GM18858 (cell line): ENCODE data around the gene RPLP1.
"Not testable (repeated sequence)": the region's sequence is repeated elsewhere in the genome, so short reads cannot be mapped to it uniquely, and the experiment has no call there.

Experiments
- ATAC-seq: cut with Tn5 transposase; IDR thresholded peaks from one replicate; pipeline ENCODE4 v1.9.1; 2021; ENCODE audit not compliant: unreplicated experiment

RPLP1 gene

DNA sequence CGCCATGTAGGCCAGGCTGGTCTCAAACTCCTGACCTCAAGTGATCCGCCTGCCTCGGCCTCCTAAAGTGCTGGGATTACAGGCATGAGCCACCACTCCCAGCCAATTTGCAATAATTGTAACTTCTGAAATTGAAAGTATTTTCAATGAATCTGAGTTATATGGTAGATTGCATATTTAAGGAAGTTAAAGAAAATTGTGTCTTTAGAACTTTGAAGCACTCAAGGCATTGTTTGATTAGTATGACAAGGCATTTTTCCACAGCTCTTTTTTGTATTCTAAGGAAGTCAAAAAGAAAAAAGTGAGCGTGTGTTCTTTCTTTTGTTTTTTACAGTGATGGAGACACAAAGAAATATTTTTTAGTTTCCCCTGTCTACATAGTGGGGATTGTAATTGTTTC is 15.7 kb upstream of the RPLP1 start:
- ATAC-seq, result no peak

DNA sequence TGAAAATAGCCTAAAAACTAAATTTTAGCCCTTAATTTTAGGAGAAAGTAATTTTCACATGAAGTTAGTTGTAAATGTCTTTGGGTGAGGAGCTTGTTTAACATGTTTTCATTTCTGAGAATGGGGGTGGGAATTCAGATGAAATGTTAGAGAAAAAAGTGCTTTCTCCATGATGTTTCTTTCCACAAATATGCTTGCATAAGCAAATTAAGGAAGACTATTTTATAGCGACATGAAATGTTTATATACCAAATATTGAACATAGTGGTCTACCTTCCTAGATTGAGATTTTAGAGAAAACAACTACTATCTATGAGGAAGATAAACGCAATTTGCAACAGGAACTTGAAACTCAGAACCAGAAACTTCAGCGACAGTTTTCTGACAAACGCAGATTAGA is 13.0 kb upstream of the RPLP1 start:
- ATAC-seq, result no peak

DNA sequence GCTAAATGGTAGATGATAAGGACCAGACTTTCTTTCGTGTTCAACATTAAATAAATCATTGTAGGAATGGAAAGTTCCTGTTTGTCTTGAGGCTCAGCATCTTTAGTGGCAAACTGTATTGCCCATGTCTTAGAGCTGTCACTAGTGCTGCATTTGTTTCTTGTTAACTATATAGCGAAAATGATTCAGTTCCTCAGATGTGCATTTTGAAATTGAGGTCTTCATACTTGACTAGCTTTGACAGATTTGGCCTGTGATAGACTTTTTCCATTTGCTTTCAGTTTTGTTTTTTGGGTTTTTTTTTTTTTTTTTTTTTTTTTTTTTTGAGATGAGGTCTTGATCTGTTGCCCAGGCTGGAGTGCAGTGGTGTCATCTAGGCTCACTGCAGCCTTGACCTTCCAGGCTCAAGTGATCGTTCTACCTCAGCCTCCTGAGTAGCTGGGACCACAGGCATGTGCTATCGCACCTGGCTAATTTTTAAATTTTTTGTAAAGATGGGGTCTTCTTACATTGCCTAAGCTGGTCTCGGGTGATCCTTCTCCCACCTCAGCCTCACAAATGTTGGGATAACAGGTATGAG is 9.5 kb upstream of the RPLP1 start:
- no peak for ATAC-seq

DNA sequence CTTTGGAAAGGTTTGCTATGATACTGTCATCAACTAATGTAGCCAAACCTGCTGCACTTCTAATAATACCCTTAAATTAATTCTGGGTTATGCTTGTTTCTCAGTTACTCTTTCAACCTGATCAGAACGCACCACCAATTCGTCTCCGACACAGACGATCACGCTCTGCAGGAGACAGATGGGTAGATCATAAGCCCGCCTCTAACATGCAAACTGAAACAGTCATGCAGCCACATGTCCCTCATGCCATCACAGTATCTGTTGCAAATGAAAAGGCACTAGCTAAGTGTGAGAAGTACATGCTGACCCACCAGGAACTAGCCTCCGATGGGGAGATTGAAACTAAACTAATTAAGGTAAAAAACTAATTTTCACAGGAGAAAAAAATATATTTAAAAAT is 7.9 kb upstream of the RPLP1 start:
- no peak for ATAC-seq

DNA sequence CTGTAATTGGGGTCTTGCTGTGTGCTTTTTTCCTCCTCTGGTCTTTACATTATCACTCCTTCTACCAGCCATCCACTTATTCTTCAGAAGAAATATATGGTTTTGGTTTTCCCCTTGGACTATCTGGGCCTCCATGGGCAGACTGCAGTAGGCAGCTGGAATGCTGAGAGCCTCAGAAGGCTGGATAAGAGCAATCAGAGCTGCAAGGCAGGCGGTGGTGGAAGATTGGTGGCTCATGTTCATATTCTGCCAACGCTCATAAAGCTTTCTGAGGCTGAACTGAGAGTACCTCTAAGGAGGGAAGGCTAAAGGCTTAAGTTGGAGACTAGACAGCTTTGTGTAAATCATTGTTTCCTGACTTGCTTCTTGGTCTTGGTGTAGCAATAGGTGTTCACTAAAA is 5.7 kb upstream of the RPLP1 start:
- no peak for ATAC-seq

DNA sequence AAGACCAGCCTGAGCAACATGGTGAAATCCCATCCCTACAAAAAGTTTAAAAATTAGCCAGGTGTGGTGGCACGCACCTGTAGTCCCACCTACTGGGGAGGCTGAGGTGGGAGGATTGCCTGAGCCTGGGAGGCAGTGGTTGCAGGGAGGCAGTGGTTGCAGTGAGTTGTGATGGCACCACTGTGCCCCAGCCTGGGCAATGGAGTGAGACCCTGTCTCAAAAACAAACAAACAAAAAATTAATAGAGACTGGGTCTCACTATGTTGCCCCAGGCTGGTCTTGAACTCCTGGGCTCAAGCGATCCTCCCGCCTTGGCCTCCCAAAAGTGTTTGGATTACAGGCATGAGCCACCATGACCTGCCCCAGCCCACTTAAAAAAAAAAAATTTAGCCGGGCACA is 2.4 kb upstream of the RPLP1 start:
- ATAC-seq, result not testable (repeated sequence)

DNA sequence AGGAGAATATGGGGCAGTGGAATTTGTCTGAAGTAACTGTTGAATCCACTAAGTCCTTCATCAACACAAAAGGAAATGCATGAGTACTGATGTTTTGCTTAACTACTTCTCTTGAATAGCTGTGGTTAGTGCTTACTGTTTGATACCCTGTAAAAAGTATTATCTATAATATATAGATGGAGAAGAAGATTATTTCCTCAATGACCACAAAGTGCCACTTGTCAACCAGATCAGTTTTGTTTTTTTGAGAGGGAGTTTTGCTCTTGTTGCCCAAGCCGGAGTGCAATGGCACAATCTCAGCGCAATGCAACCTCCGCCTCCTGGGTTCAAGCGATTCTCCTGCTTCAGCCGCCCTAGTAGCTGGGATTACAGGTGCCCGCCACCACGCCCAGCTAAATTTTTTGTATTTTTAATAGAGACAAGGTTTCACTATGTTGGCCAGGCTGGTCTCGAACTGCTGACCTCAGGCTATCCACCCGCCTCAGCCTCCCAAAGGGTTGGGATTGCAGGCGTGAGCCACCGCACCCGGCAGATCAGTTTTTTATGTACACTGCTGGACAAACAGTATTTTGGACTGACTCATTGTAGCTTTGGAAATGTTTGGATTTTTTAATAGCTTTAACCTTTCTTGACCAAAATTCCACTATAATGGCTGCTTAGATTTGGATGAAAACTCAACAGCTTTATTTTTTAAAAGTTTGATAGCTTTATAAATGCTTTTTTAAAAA is 1.5 kb upstream of the RPLP1 start:
- no peak for ATAC-seq

DNA sequence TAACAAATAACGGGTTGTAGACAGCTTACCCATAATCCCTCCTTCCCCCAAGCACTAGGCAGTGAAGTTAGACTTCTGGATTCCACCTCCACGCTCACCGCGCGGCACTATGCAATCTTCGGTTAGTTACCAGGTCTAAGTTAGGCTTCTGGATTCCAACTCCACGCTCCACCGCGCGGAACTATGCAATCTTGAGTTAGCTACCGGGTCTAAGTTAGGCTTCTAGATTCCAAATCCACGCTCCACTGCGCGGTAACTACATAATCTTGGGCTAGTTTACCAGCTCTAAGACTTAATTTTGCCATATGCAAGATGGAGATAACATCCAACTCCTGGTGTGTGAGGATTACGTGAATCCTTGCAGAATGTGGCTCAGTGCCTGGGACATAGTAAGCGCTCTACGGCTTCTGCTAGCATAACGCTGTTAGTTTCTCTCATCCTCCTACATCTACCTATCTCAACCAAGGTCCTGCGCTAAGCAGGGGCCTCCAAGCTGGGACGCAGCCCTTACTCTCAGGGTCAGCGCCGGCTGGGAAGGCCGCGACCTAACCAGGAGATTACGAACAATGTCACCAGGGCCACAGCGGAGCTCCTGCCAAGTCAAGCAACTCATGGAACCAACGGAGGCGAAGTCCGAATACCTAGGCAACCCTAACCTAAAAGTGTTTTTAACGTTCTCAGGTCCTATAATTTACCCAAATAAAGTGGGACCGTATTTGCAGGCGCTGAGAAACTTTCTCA is 497 bp upstream of the RPLP1 start:
- peak; percentile 8 for ATAC-seq

DNA sequence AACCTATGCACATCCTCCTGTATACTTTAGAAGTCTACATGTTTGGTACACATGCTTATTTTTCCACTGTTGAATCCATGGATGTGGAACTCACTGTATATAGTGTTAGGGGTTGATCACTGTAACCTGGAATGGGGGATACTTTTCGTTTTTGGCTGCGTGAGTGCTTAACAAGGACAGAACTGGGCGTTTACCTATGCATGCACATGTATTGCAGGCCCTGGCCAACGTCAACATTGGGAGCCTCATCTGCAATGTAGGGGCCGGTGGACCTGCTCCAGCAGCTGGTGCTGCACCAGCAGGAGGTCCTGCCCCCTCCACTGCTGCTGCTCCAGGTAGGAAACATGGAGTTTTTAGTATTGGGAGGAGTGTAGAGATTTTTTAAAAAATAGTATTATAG is 2.3 kb downstream of the RPLP1 start:
- ATAC-seq, result no peak

DNA sequence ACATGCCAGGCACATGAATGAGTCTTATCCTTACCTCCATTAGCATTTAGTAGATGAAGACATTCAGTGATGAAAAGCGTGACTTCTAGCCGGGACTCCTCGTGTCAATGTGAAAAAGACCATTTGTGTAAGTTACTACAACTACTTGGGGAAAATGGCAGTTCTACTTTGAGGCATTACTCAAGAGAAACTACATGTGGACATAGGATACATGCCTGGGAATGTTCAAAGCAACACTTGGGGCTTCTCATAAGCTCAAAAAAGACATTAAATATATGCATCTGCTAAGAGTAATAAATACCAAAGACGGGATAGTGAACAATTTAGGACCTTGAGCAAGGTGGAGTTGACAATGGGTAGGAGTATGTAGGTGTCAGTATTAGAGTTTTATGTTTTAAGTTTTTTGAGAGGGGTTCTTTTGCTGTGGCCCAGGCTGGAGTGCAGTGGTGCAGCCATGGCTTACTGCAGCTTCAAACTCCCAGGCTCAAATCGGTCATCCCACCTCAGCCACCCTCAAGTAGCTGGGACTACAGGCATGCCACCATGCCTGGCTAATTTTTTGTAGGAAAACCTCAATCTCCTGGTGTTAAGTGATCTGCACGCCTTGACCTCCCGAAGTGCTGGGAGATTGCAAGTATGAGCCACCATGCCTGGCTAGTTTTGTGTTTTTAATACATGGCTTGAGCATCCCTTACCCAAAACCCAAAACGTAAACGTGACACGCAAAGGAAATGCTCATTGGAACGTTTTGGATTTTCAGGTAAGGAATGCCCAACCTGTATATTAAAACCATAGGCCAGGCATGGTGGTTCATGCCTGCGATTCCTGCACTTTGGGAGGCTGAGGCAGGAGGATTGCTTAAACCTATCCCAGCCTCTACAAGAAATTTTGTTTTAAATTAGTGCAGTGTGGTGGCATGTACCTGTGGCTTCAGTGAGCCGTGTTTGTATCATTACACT is 3.9 kb downstream of the RPLP1 start:
- no peak for ATAC-seq

DNA sequence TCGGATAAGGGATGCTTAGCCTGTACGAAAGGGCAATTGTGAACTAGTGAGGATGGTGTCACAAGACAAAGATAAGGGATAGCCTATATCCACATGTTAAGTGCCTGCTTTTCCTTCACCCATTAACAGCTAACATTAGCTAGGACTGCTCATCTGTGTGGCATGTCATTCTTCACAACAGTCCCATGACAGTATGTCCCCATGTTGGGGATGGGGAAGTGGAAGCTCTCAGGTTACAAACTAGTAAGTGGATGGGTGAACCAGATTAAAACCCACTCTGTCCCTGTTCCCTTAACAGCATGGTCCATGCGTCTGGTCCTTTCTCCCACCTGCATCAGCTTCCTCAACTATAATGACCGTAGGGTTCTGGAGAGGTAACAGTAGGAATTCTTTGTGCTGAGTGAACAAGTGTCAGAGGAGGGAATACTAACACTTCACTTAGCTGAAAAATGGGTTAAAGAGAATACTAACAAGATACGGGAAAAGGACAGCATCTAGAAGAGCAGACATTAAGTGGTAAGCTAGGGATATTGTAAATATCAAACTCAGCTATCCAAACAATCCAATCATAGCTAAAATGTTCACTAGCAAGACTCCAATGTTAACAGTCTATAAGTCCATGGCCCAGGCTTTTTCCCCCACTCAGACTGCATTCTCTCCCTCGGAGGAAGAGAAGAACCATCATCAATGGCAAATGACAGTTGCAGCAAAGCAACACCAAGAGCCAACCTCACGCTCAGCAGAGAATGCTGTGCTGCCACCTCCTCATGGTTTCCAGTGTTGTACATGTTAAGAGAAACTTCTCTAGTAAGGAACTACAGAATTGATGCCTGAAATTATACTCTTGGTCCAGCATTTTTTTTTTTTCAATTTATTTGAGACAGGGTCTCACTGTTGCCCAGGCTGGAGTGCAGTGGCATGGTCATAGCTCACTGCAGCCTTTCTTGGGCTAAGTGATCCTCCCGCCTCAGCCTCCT is 5.0 kb downstream of the RPLP1 start:
- ATAC-seq, result no peak

DNA sequence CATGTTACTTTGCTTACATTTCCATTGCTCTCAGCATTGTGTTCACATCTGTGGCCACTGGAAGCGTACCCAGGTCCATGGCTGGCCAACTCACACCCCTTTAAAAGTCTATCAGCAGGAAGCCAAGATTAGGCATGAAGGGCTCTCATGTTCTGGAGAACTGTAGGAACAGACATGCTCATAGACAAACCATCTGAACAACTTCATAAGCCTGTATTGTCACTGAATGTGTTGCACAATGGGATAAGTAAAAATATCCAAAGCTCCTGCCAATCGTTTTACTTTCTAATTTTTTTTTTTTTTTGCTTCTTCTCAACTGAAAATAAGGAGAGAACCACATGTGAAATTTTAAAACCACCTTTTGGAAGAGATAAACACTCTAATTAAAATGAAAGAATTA is 6.4 kb downstream of the RPLP1 start:
- ATAC-seq, result no peak

DNA sequence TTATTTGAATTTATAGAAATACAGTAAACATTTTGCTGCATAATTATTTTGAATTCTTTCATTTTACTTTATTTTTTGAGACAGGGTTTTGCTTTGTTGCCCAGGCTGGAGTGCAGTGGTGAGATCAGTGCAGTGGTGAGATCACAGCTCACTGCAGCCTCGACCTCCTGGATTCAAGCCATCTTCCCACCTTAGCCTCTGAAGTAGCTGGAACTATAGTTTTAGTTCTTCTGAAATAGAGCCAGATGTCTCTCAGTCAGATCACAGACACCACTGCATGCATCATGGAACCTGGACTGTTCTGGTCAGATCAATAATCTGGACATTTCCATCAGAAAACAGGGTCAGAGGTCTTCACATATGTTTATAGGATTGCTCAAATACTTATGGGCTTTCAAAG is 7.9 kb downstream of the RPLP1 start:
- ATAC-seq, result no peak

DNA sequence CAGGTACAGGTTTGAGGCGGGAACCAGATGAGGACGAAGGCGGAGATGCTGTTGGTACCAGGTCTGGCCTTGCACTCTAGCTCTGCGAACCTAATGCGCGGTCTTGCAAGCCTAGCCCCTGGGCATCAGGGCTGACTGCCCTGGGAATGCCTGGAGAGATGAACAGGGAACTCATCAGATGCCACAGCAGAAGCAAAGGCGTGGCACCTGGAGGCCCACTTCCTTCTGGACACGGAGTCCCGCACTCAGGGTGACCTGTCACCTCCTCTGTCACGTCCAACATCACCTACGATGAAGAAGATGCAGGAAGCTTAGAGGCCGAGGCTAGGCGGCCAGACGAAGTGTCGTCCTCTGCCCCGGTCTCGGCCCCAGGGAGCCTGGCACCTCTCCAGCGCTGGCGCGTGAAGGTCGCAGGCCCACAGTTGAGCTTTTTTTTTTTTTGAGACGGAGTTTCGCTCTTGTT is 9.4 kb downstream of the RPLP1 start:
- no peak for ATAC-seq

DNA sequence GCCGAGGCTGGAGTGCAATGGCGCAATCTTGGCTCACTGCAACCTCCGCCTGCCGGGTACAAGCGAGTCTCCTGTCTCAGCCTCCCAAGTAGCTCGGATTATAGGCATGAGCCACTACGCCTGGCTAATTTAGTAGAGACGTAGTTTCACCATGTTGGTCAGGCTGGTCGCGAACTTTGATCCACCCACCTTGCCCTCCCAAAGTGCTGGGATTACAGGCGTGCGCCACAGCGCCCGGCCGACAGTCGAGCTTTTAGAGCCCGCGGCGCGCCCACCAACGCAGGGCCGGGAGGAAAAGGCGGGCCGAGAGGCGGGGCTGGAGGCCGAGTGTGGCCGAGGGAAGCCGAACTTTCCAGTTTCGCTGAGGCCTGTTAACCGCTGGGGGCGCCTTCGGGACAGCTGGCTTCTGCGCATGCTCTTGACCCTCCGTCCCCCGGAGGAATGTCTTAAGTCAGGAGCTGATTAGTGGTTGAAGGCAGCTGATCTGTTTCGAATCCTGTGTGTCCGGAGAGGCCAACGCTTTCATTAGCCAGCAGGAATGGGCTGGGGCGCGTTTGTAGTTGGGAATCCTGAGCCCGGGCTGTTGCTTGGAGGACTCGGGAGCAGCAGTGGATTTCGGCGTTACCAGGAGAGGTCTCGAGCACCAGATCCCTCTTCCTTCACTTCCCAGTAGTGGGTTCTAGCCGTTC is 10.0 kb downstream of the RPLP1 start:
- peak; percentile 56 for ATAC-seq

DNA sequence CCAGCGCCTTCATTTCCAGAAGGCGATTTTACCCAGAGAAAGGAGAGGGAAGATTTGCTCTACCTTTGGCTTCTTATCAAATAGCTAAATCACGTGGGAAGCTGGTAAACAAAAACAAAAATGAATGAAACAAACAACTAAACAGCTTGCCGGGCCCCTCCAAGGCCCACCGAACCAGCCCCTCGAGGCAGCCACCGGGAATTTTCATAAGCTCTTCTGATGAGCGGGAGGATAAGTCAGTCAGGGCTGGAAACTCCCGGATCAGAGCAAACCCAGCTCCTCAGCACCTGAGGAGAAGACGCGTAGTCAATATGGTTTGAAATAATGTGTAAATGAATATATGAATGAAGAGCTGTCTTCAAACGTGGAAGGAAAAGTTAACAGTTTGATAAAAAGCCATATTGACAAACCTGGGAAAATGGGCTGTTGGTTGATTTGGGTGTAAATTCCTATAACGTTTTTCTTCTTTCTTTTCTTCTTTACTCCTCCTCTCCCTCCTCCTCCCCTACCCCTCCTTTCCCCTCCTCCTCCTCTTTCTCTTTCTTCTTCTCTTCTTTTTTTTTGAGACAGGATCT is 10.7 kb downstream of the RPLP1 start:
- ATAC-seq, result no peak

DNA sequence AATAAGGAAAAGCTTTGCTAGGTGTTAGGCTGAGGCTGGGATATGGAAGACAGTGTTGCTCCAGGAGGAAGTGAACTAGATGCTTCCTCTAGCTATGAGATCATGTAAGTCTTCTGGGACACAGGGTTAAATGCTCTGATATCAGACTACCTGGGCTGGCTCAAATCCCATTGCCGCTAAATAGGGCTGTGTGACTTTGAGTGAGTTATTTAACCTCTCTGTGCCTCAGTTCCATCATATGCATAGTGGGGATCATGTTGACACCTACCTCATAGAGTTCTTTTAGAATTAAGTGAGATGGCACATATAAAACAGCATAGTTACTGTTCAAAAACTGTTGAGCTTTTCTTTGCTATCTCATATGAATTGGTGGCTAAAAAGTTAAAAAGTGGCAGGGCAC is 12.6 kb downstream of the RPLP1 start:
- no peak for ATAC-seq

DNA sequence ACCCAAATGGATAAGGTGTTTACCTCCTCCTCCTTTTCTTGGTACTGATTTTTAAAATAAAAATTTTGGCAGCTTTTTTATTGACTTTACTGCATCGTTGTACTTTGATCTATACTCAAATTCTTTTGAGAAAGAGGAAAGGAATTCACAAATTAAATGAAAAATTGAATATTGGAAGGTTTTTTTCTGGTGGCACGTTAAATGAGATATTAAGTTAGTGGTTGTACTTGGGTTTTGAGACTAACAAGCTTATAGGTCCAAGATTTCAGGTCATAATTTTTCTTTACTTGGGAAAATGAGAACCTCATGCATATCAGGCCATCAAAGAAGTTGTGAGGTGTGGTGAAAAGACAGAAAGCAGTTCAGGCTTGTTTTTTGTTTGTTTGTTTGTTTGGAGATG is 14.1 kb downstream of the RPLP1 start:
- ATAC-seq, result no peak

DNA sequence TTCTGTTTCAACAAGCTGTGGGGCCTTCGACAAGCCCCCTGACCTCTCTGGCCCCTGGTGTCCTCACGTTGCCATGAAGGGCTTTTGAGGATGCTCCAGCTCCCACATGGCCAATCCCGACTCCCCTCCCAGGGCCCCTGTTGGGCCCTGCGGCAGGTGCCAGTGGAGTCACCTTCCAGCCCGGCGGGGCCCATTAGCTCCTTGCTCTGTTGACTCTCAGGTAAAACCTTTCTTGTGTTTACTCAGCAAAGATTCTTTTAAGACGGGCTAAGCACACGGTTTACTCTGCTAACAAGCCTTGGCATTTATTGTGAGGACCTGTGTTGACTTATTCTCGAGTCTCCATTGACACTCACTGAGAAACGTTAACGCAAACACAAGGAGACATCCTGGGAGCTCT is 15.0 kb downstream of the RPLP1 start:
- ATAC-seq, result no peak
